HepG2 (cell line): Measurements from ENCODE around the gene CPT1B. TPM values are rescaled to one million over a fixed set of nuclear protein-coding genes. Genes with fewer than 3 reads are reported as not detected.

Experiments
- ATAC-seq: fragments of 200-7000 bp; cut with Tn5 transposase; 3 replicates; pipeline ENCODE4 v1.9.1; 2020; ENCODE audit warnings: mild to moderate bottlenecking, moderate library complexity
- BruUV-seq: library from RNA; stranded (reverse); fragments of 400-500 nt; replicated peaks from 2 replicates; lab custom pipeline; 2021; lab: Mats Ljungman, UMichigan
- CTCF ChIA-PET: fragments of 300-600 bp; formaldehyde crosslinking; extraction: SDS; loops from one replicate; lab custom pipeline; 2021; ENCODE audit warnings: low total read pairs, inconsistent platforms, low intra/inter-chr PET ratio; lab: Yijun Ruan, JAX
- POLR2A ChIA-PET: fragments of 350-600 bp; sonication (Branson Sonifier 250); formaldehyde crosslinking; loops from one replicate; lab custom pipeline; 2020; ENCODE audit warnings: antibody characterized with exemption, inconsistent platforms; lab: Yijun Ruan, JAX
- DNase-seq: peaks from one replicate; pipeline ENCODE4 v3.0.0-alpha.2; 2015; ENCODE audit warnings: low spot score
- FAIRE-seq: peaks from 3 replicates; lab custom pipeline; 2011; peaks lifted over from hg19 to GRCh38; lab: Jason Lieb, UNC
- H2AFZ ChIP-seq: one replicate; pipeline ENCODE4 v1.6.1; 2011; ENCODE audit warnings: low read length, inconsistent platforms
- H3K27ac ChIP-seq: fragments of 300-600 bp; 3 replicates; pipeline ENCODE4 v1.8.0; 2011; ENCODE audit warnings: mixed run types, mild to moderate bottlenecking, mixed read lengths, low read length, inconsistent platforms; ENCODE audit not compliant: insufficient read depth; ENCODE audit errors: extremely low read length
- H3K27me3 ChIP-seq, 2 experiments: fragments of 200-600 bp in 1 of 2; 2 replicates in 1 of 2; 3 replicates in 1 of 2; pipeline versions ENCODE4 v1.6.0 to v1.8.0; 2011; ENCODE audit warnings: low read length in 2 of 2, mild to moderate bottlenecking in 2 of 2, moderate library complexity in 2 of 2, inconsistent platforms in 1 of 2; ENCODE audit not compliant: insufficient read depth in 2 of 2, control insufficient read depth in 1 of 2
- H3K36me3 ChIP-seq, 2 experiments: fragments of 200-600 bp in 1 of 2; replicated peaks in 1 of 2; 2 replicates in 1 of 2; 3 replicates in 1 of 2; pipeline versions ENCODE4 v1.5.1 to v1.8.0; 2011; ENCODE audit warnings: low read length in 2 of 2, inconsistent platforms in 1 of 2; ENCODE audit not compliant: insufficient read depth in 2 of 2, control insufficient read depth in 1 of 2
- H3K4me1 ChIP-seq: 2 replicates; pipeline ENCODE4 v1.5.1; 2012; ENCODE audit warnings: low read length, inconsistent platforms; ENCODE audit not compliant: insufficient read depth
- H3K4me2 ChIP-seq: 2 replicates; pipeline ENCODE4 v1.6.0; 2011; ENCODE audit warnings: low read depth, low read length, inconsistent platforms
- H3K4me3 ChIP-seq, 3 experiments: fragments of 200-600 bp in 1 of 3; sonication (generic), shearing (Covaris generic) in 1 of 3; replicated peaks in 1 of 3; 2 replicates each; pipeline ENCODE4 v1.5.1; 2011 to 2016; ENCODE audit warnings: low read length in 3 of 3, inconsistent platforms in 2 of 3, low read depth in 2 of 3, mild to moderate bottlenecking in 2 of 3, control low read depth in 1 of 3, mixed read lengths in 1 of 3; ENCODE audit not compliant: insufficient read depth in 1 of 3
- H3K79me2 ChIP-seq: one replicate; pipeline ENCODE4 v1.6.1; 2011; ENCODE audit warnings: low read length, inconsistent platforms; ENCODE audit not compliant: insufficient read depth
- H3K9ac ChIP-seq: 2 replicates; pipeline ENCODE4 v1.6.0; 2011; ENCODE audit warnings: mild to moderate bottlenecking, low read depth, low read length, inconsistent platforms; ENCODE audit not compliant: insufficient read depth
- H3K9me3 ChIP-seq: 2 replicates; pipeline ENCODE4 v1.5.1; 2012; ENCODE audit warnings: mild to moderate bottlenecking, low read length
- H4K20me1 ChIP-seq: 2 replicates; pipeline ENCODE4 v1.6.0; 2011; ENCODE audit warnings: inconsistent platforms, mild to moderate bottlenecking, low read length, moderate library complexity; ENCODE audit not compliant: insufficient read depth
- ATF7 ChIP-seq, 2 experiments: fragments of 450-650 bp in 1 of 2; sonication (generic) in 1 of 2; formaldehyde crosslinking in 1 of 2; IDR thresholded peaks; 2 replicates each; pipeline versions ENCODE4 v1.4.0 to v1.6.1; 2016 to 2020; ENCODE audit warnings: antibody characterized with exemption in 1 of 2, mild to moderate bottlenecking in 1 of 2, missing genetic modification reagents in 1 of 2
- CBX5 ChIP-seq: sonication (generic); formaldehyde crosslinking; IDR thresholded peaks from 2 replicates; pipeline ENCODE4 v1.4.0; 2020; ENCODE audit warnings: missing genetic modification reagents, borderline replicate concordance
- DMAP1 ChIP-seq: IDR thresholded peaks from 2 replicates; pipeline ENCODE4 v1.6.1; 2016
- MEF2D ChIP-seq: sonication (generic); formaldehyde crosslinking; IDR thresholded peaks from 2 replicates; pipeline ENCODE4 v1.5.1; 2020; ENCODE audit warnings: mild to moderate bottlenecking, missing genetic modification reagents
- MXD4 ChIP-seq: IDR thresholded peaks from 2 replicates; pipeline ENCODE4 v1.6.1; 2016; ENCODE audit warnings: mild to moderate bottlenecking, missing biosample characterization, missing genetic modification reagents
- SIX4 ChIP-seq: sonication (generic); formaldehyde crosslinking; IDR thresholded peaks from 2 replicates; pipeline ENCODE4 v1.4.0; 2020; ENCODE audit warnings: missing genetic modification reagents
- SRF ChIP-seq: IDR thresholded peaks from 2 replicates; pipeline ENCODE4 v1.6.1; 2011; ENCODE audit warnings: mild to moderate bottlenecking, low read depth, low read length, moderate library complexity
- SRY ChIP-seq: sonication (generic); formaldehyde crosslinking; IDR thresholded peaks from 2 replicates; pipeline ENCODE4 v1.8.0; 2022; ENCODE audit warnings: mild to moderate bottlenecking, missing genetic modification reagents
- TEAD3 ChIP-seq: optimal IDR thresholded peaks from 2 replicates; pipeline ENCODE3; 2016; ENCODE audit warnings: borderline replicate concordance
- ZC3H4 ChIP-seq: sonication (generic); formaldehyde crosslinking; IDR thresholded peaks from 2 replicates; pipeline ENCODE4 v1.4.0; 2020; ENCODE audit warnings: missing genetic modification reagents, borderline replicate concordance
- ZNF30 ChIP-seq: sonication (generic); formaldehyde crosslinking; IDR thresholded peaks from 2 replicates; pipeline ENCODE4 v1.5.0; 2020; ENCODE audit warnings: mild to moderate bottlenecking, missing genetic modification reagents
- ZNF343 ChIP-seq: sonication (generic); formaldehyde crosslinking; IDR thresholded peaks from 2 replicates; pipeline ENCODE4 v1.4.0; 2020; ENCODE audit warnings: mild to moderate bottlenecking, missing genetic modification reagents
- ZNF564 ChIP-seq: sonication (generic); formaldehyde crosslinking; IDR thresholded peaks from 2 replicates; pipeline ENCODE4 v1.8.1; 2023; ENCODE audit warnings: mild to moderate bottlenecking, missing genetic modification reagents
- ZNF614 ChIP-seq: IDR thresholded peaks from 2 replicates; pipeline ENCODE4 v1.6.1; 2018; ENCODE audit warnings: missing biosample characterization, missing genetic modification reagents, inconsistent platforms, borderline replicate concordance
- ZNF644 ChIP-seq: IDR thresholded peaks from 2 replicates; pipeline ENCODE4 v1.6.1; 2016; ENCODE audit warnings: low read depth
- ZNF775 ChIP-seq: sonication (generic); formaldehyde crosslinking; IDR thresholded peaks from 2 replicates; pipeline ENCODE4 v1.4.0; 2020; ENCODE audit warnings: missing genetic modification reagents, mild to moderate bottlenecking, moderate library complexity, borderline replicate concordance
- ZNF780A ChIP-seq: sonication (generic); formaldehyde crosslinking; IDR thresholded peaks from 2 replicates; pipeline ENCODE4 v1.8.0; 2022; ENCODE audit warnings: mild to moderate bottlenecking, missing genetic modification reagents, moderate library complexity
- ZZZ3 ChIP-seq: sonication (generic); formaldehyde crosslinking; IDR thresholded peaks from 2 replicates; pipeline ENCODE4 v1.4.0; 2020; ENCODE audit warnings: missing genetic modification reagents, mild to moderate bottlenecking, borderline replicate concordance
- WGBS: methylation state at CpG from one replicate; pipeline ENCODE4 v1.1.6; 2017; ENCODE audit warnings: low lambda C conversion rate; 5-methylcytosine and 5-hydroxymethylcytosine counted together
- in situ Hi-C: cut with HindIII; loops from 2 replicates; pipeline ENCODE4 v1.10.0; 2017; ENCODE audit warnings: low pct_unique_long_range_greater_than_20kb; ENCODE audit not compliant: extremely low pct_ligation_motif_present
- intact Hi-C: fragments of 100-400 bp; cut with micrococcal nuclease; formaldehyde crosslinking; loops from one replicate; pipeline ENCODE4 v1.10.0; 2022; ENCODE audit not compliant: unreplicated experiment
- polyA plus RNA-seq, 8 experiments: library from polyadenylated mRNA; depleted of rRNA in 3 of 8; stranded (reverse) in 7 of 8; unstranded in 1 of 8; fragments of >200 nt; fragmentation: Illumina TruSeq in 4 of 8; extraction: Trizol in 4 of 8; gene quantifications; 2 replicates each; pipeline versions ENCODE4 v1.2.1 to v1.2.3, GENCODE V29; 2011 to 2016; ENCODE audit warnings: low read depth in 4 of 8, missing spikeins in 1 of 8, mixed read lengths in 1 of 8; ENCODE audit not compliant: insufficient read depth in 1 of 8
- total RNA-seq, 5 experiments: library from RNA; depleted of rRNA; stranded (reverse); fragments of >200 nt; fragmentation: Illumina TruSeq; extraction: Trizol; gene quantifications; 2 replicates each; pipeline ENCODE4 v1.2.3, GENCODE V29; 2016; ENCODE audit warnings: low read depth in 1 of 5
- TF ChIP-seq, protein P1 (sequence below): sonication (generic); formaldehyde crosslinking; IDR thresholded peaks from 2 replicates; pipeline ENCODE4 v1.8.0; 2022; ENCODE audit warnings: missing genetic modification reagents, mild to moderate bottlenecking, inconsistent platforms, borderline replicate concordance
- TF ChIP-seq, protein P2 (sequence below): sonication (generic); formaldehyde crosslinking; IDR thresholded peaks from 2 replicates; pipeline ENCODE4 v1.5.0; 2020; ENCODE audit warnings: missing genetic modification reagents
- TF ChIP-seq, protein P3 (sequence below): sonication (generic); formaldehyde crosslinking; IDR thresholded peaks from 2 replicates; pipeline ENCODE4 v1.4.0; 2020; ENCODE audit warnings: missing genetic modification reagents, low read depth, mild to moderate bottlenecking, borderline replicate concordance

CPT1B gene
- total and polyA plus RNA-seq, 2 of the 13 experiments (the other 11 are each of a cell fraction or from before 2014, with no cell fraction given), result 9.2 to 19.5 TPM

DNA sequence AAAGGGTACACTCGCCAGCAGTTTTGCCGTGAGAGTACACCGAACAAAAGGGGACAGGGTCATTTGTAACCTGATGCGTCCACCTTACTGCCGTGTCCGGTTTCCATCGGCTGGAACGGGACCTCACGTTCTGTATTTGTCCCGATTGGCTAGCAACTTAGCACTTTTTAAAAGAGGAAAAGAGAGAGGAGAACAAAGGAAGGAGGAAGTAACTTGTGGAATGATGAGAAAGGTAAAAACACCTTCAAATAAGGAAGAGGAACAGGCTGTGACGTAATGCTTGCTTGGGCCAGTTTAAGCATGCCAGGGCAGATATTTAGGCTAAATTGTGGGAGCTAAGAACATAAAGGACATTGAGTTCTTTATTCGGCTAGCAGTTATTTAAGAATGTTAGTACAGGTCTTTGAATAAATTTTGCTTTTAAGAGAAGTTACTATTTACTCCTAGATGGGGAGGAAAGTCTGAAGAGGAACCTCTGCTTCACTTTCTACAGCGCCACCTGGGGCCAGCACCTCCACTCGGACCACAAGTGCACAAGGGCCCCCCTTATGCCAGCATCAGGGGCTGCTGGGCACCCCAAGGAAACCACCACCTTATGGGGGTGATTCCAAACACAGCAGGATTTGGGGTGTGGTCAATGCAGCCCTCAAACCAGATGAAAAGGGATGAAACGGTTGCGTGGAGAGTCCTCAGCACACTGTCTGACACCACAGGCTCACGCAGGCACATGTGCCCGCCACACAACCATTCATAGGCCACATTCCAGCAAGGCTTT lies 43.9 kb upstream of the CPT1B start:
- Histone ChIP-seq H3K4me3 (peak overlapping the region; percentile 46 to 61 (median 47); a peak in 5 of 6 replicates), H3K79me2 (no peaks in the 10 kb centered on the region), H2AFZ (peak overlapping the region; percentile 7), H3K9me3 (no peaks in the 10 kb centered on the region), H3K9ac (peak overlapping the region; percentile 39), H4K20me1 (no peaks in the 10 kb centered on the region), H3K4me2 (peak overlapping the region; percentile 97), H3K27ac (peak overlapping the region; percentile 50), H3K36me3 (no peaks in the 10 kb centered on the region), H3K27me3 (no peaks in the 10 kb centered on the region), H3K4me1 (peaks cover 68% of the 10 kb centered on the region)
- ATAC-seq (peak; percentile 26), DNase-seq (no peak), FAIRE-seq (no peak)
- 2% methylated on average over 18 of the region's 18 CpGs for WGBS
- POLR2A ChIA-PET, result interaction anchor here (0.9 to 2.4 kb wide), 10 partner anchors 9 to 114 kb away, joined by 3 to 14 read pairs (median 6); partner anchors contain the start of genes LMF2, NCAPH2, SCO2 and SYCE3
- intact Hi-C loops (loop anchor here (1.0 to 2.0 kb wide), 2 partner anchors 40 to 77 kb away; partner anchors contain the start of gene CHKB), in situ Hi-C loops (no loop called here)
- BruUV-seq, result no TSS peak
- CTCF ChIA-PET, result interaction anchor here (0.6 to 2.2 kb wide), 6 partner anchors 18 to 78 kb away, joined by 3 to 12 read pairs (median 4); partner anchors contain the start of gene CHKB
- TF ChIP-seq MXD4, result no peak
- TF ChIP-seq TEAD3, result peak; percentile 36
- 0 out of 2 replicates have a peak, but pooled peaks have one; percentile 22 for TF ChIP-seq MEF2D
- TF ChIP-seq, protein P1, sequence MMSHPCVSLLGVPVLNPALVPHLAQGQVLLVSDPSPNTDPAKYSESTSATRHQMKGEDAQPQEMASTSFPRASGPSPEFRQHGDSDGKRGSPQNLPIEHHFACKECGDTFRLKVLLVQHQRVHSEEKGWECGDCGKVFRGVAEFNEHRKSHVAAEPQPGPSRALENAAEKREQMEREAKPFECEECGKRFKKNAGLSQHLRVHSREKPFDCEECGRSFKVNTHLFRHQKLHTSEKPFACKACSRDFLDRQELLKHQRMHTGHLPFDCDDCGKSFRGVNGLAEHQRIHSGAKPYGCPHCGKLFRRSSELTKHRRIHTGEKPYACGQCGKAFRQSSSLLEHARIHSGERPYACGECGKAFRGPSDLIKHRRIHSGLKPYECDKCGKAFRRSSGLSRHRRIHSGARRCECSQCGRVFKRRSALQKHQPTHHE (CRISPR knock-in tag), result 0 out of 2 replicates have a peak, but pooled peaks have one; percentile 21
- 0 out of 2 replicates have a peak, but pooled peaks have one; percentile 16 for TF ChIP-seq SRY (CRISPR knock-in tag)
- peak; percentile 72 for TF ChIP-seq ATF7 (IDR thresholded peaks at IDR 0.05)
- TF ChIP-seq ATF7 (CRISPR knock-in tag; IDR thresholded peaks at IDR 0.05), result no peak
- 0 out of 2 replicates have a peak, but pooled peaks have one; percentile 2 for TF ChIP-seq ZNF343 (CRISPR knock-in tag)
- no peak for TF ChIP-seq SRF
- no peak for TF ChIP-seq ZZZ3 (CRISPR knock-in tag)
- no peak for TF ChIP-seq ZNF775 (CRISPR knock-in tag)
- peak; percentile 46; the same call in 1 of the 2 replicates for TF ChIP-seq DMAP1
- TF ChIP-seq ZNF644 (CRISPR knock-in tag), result no peak
- TF ChIP-seq ZNF564 (CRISPR knock-in tag), result no peak
- TF ChIP-seq, protein P2, sequence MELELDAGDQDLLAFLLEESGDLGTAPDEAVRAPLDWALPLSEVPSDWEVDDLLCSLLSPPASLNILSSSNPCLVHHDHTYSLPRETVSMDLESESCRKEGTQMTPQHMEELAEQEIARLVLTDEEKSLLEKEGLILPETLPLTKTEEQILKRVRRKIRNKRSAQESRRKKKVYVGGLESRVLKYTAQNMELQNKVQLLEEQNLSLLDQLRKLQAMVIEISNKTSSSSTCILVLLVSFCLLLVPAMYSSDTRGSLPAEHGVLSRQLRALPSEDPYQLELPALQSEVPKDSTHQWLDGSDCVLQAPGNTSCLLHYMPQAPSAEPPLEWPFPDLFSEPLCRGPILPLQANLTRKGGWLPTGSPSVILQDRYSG (CRISPR knock-in tag), result no peak
- TF ChIP-seq SIX4 (CRISPR knock-in tag), result peak; percentile 90
- 0 out of 2 replicates have a peak, but pooled peaks have one; percentile 12 for TF ChIP-seq ZNF614 (CRISPR knock-in tag)
- 0 out of 2 replicates have a peak, but pooled peaks have one; percentile 31 for TF ChIP-seq CBX5
- no peak for TF ChIP-seq ZC3H4 (CRISPR knock-in tag)
- no peak for TF ChIP-seq ZNF780A
- peak; percentile 56; the same call in 1 of the 2 replicates for TF ChIP-seq ZNF30 (CRISPR knock-in tag)
- TF ChIP-seq, protein P3, sequence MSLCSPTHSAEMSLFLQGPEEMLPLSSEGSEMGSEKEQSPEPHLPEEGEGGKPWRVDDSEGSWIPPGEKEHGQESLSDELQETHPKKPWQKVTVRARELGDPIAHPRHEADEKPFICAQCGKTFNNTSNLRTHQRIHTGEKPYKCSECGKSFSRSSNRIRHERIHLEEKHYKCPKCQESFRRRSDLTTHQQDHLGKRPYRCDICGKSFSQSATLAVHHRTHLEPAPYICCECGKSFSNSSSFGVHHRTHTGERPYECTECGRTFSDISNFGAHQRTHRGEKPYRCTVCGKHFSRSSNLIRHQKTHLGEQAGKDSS (CRISPR knock-in tag), result no peak; the same call in 1 of the 2 replicates
